ENCODE measurements around the gene MEF2C. TPM values are rescaled to one million over a fixed set of nuclear protein-coding genes. Genes with fewer than 3 reads are reported as not detected.

The MEF2C gene
- total RNA-seq (under 1 TPM; 0.31 to 0.85 TPM), polyA plus RNA-seq (not detected)

DNA sequence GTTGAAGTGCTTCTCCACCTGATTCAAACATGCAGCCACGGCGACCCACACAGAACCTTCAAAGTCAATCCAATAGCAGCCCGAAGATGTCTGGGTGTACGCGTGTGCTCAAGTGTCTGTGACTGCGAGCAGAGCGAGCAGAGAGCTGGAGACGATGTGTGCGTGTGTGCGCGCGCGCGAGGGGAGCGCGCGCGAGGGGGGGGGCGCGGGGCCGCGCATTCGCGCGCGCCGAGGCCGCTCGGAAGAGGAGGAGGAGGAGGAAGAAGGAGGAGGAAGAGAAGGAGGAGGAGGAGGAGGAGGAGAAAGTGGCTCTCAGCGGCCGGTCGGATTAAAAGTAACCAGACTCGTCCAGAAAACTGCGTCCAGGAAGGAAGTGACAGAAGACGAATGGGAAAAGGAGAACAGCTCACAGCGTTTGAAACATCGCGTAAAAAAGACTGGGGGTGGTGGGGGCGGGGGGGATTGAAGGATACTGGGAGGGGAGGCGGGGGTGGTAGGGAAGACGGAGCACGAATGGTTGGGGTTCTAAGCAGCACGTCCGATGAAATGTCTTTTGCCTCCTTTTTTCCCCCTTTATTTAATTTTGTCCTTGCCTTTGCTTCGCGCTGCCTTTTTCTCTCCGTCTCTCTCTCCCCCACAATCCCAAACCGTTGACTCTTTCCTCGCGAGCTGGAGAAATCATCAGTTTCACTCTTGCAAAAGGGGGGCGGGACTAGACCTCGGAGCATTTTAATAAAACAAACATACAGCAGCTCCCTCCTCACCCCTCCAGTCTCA lies at the start of gene MEF2C:
Gene MEF2C, minus strand, starts transcription at position 126 of the 777 bp plus-strand sequence. CDS start 59,396 bp downstream, outside the sequence.
- peak within 1 kb of the TSS; percentile 74 to 91 (median 81) for H3K4me3 Mint-ChIP-seq
- peak within 1 kb of the TSS in 1 of 8 donors; percentile 57 for H3K27ac Mint-ChIP-seq
- H3K36me3 Mint-ChIP-seq, result no peaks in the 10 kb centered on the region
- DNase-seq, result no peak
- Histone ChIP-seq H3K9me3 (ENCODE audit: low read length) (no peaks in the 10 kb centered on the region), H3K27me3 (ENCODE audit: insufficient read depth, low read length, poor library complexity, severe bottlenecking) (no peaks in the 10 kb centered on the region), H3K27ac (ENCODE audit: low read depth, low read length) (peak within 1 kb of the TSS; percentile 57), H3K36me3 (ENCODE audit: insufficient read depth, low read length) (no peaks in the 10 kb centered on the region), H3K4me3 (ENCODE audit: low read length) (peak within 1 kb of the TSS; percentile 23), H3K4me1 (ENCODE audit: insufficient read depth, low read length) (no peaks in the 10 kb centered on the region)
- H3K4me1 Mint-ChIP-seq, result peaks cover 16 to 25% (median 25%) of the 10 kb centered on the region in 3 donors
- ChIA-PET POLR2A (no interaction called here), CTCF (no interaction called here)
- H3K27me3 Mint-ChIP-seq, result peaks cover 15 to 60% of the 10 kb centered on the region in 2 donors
- H3K9me3 Mint-ChIP-seq, result peaks cover 0 to 2% (median 0%) of the 10 kb centered on the region in 5 donors

- H3K4me1 ChIP-seq (ENCODE audit: insufficient read depth, low read length), result no peaks in the 10 kb centered on the region
- Mint-ChIP-seq H3K4me3 (no peak overlapping the region), H3K27ac (no peak overlapping the region), H3K4me1 (no peaks in the 10 kb centered on the region), H3K9me3 (no peaks in the 10 kb centered on the region), H3K36me3 (no peaks in the 10 kb centered on the region), H3K27me3 (no peaks in the 10 kb centered on the region)
- ChIA-PET POLR2A (no interaction called here), CTCF (no interaction called here)
- no peaks in the 10 kb centered on the region for H3K27me3 ChIP-seq (ENCODE audit: insufficient read depth, low read length, poor library complexity, severe bottlenecking)
- H3K4me3 ChIP-seq (ENCODE audit: low read length), result no peak overlapping the region
- no peak overlapping the region for H3K27ac ChIP-seq (ENCODE audit: low read depth, low read length)
- no peak for DNase-seq
- no peaks in the 10 kb centered on the region for H3K36me3 ChIP-seq (ENCODE audit: insufficient read depth, low read length)
- no peaks in the 10 kb centered on the region for H3K9me3 ChIP-seq (ENCODE audit: low read length)
Measured at GRCh38 chr5:88932541-88932940, 49.6 kb upstream of the MEF2C start.

- DNase-seq, result no peak
- Mint-ChIP-seq H3K9me3 (no peaks in the 10 kb centered on the region), H3K36me3 (no peaks in the 10 kb centered on the region), H3K4me1 (no peaks in the 10 kb centered on the region), H3K27me3 (no peaks in the 10 kb centered on the region), H3K4me3 (no peak overlapping the region), H3K27ac (no peak overlapping the region)
- ChIA-PET POLR2A (no interaction called here), CTCF (no interaction called here)
- no peak overlapping the region for H3K27ac ChIP-seq (ENCODE audit: low read depth, low read length)
- H3K27me3 ChIP-seq (ENCODE audit: insufficient read depth, low read length, poor library complexity, severe bottlenecking), result no peaks in the 10 kb centered on the region
- no peaks in the 10 kb centered on the region for H3K36me3 ChIP-seq (ENCODE audit: insufficient read depth, low read length)
- H3K4me3 ChIP-seq (ENCODE audit: low read length), result no peak overlapping the region
- no peaks in the 10 kb centered on the region for H3K9me3 ChIP-seq (ENCODE audit: low read length)
- H3K4me1 ChIP-seq (ENCODE audit: insufficient read depth, low read length), result no peaks in the 10 kb centered on the region
Measured at GRCh38 chr5:88930335-88930734, 47.4 kb upstream of the MEF2C start.

DNA sequence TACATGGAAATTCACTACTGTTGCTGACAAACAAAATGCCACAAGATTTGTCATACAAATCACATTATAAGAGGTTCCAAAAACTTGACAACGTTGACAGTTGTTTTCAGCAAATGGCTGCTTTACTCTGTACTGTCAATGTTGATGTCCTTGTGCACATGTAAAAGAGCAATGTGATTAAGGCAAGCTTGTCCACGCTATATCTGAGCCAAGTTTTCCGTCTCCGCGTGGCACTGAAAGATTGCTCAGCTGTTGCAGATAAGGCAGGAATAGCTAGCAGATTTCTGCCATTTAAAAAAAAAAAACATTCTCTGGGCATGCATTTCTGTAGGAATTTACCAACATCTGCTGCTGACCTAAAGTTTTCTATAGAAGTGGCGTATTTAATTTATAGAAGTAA lies 46.4 kb upstream of the MEF2C start:
- ChIA-PET CTCF (no interaction called here), POLR2A (no interaction called here)
- Mint-ChIP-seq H3K27ac (no peak overlapping the region), H3K27me3 (no peaks in the 10 kb centered on the region), H3K4me1 (no peaks in the 10 kb centered on the region), H3K9me3 (peaks cover 0 to under 1% (median 0%) of the 10 kb centered on the region in 5 donors), H3K36me3 (no peaks in the 10 kb centered on the region), H3K4me3 (no peak overlapping the region)
- no peak for DNase-seq
- H3K9me3 ChIP-seq (ENCODE audit: low read length), result no peaks in the 10 kb centered on the region
- H3K4me1 ChIP-seq (ENCODE audit: insufficient read depth, low read length), result no peaks in the 10 kb centered on the region
- no peaks in the 10 kb centered on the region for H3K36me3 ChIP-seq (ENCODE audit: insufficient read depth, low read length)
- no peak overlapping the region for H3K4me3 ChIP-seq (ENCODE audit: low read length)
- H3K27ac ChIP-seq (ENCODE audit: low read depth, low read length), result no peak overlapping the region
- no peaks in the 10 kb centered on the region for H3K27me3 ChIP-seq (ENCODE audit: insufficient read depth, low read length, poor library complexity, severe bottlenecking)

DNA sequence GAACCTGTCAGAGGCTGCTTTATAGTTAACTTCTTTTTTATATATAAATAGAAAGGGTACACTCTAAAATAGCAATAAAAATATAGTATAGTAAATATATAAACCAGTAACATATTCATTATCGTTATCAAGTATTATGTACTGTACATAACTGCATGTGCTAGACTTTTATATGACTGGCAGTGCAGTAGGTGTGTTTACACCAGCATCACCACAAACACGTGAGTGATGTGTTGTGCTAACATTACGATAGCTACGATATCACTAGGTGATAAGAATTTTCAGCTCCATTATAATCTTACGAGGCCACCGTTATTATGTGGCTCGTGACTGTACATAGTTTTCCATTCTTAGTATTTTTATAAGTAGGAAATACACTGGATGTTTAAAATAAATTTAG lies 43.8 kb upstream of the MEF2C start:
- H3K4me1 Mint-ChIP-seq, result no peaks in the 10 kb centered on the region
- CTCF ChIA-PET, result interaction anchor here (1.0 kb wide), 1 partner anchor 165 kb away, joined by 3 read pairs; no protein-coding TSS in a partner anchor
- Histone ChIP-seq H3K36me3 (ENCODE audit: insufficient read depth, low read length) (no peaks in the 10 kb centered on the region), H3K27ac (ENCODE audit: low read depth, low read length) (no peak overlapping the region), H3K27me3 (ENCODE audit: insufficient read depth, low read length, poor library complexity, severe bottlenecking) (no peaks in the 10 kb centered on the region), H3K4me3 (ENCODE audit: low read length) (no peak overlapping the region), H3K9me3 (ENCODE audit: low read length) (no peaks in the 10 kb centered on the region), H3K4me1 (ENCODE audit: insufficient read depth, low read length) (no peaks in the 10 kb centered on the region)
- H3K27ac Mint-ChIP-seq, result no peak overlapping the region
- DNase-seq, result no peak
- no peaks in the 10 kb centered on the region for H3K27me3 Mint-ChIP-seq
- no peak overlapping the region for H3K4me3 Mint-ChIP-seq
- POLR2A ChIA-PET, result no interaction called here
- no peaks in the 10 kb centered on the region for H3K36me3 Mint-ChIP-seq
- H3K9me3 Mint-ChIP-seq, result peaks cover 0 to 3% (median 0%) of the 10 kb centered on the region in 5 donors

- no peak for DNase-seq
- Mint-ChIP-seq H3K4me3 (no peak overlapping the region), H3K27ac (no peak overlapping the region), H3K27me3 (no peaks in the 10 kb centered on the region), H3K9me3 (peaks cover 0 to 3% (median 0%) of the 10 kb centered on the region in 5 donors), H3K36me3 (no peaks in the 10 kb centered on the region), H3K4me1 (no peaks in the 10 kb centered on the region)
- no peaks in the 10 kb centered on the region for H3K9me3 ChIP-seq (ENCODE audit: low read length)
- H3K4me3 ChIP-seq (ENCODE audit: low read length), result no peak overlapping the region
- H3K27ac ChIP-seq (ENCODE audit: low read depth, low read length), result no peak overlapping the region
- no peaks in the 10 kb centered on the region for H3K27me3 ChIP-seq (ENCODE audit: insufficient read depth, low read length, poor library complexity, severe bottlenecking)
- no peaks in the 10 kb centered on the region for H3K4me1 ChIP-seq (ENCODE audit: insufficient read depth, low read length)
- CTCF ChIA-PET, result no interaction called here
- POLR2A ChIA-PET, result no interaction called here
- no peaks in the 10 kb centered on the region for H3K36me3 ChIP-seq (ENCODE audit: insufficient read depth, low read length)
Measured at GRCh38 chr5:88925692-88926490, 42.9 kb upstream of the MEF2C start.

DNA sequence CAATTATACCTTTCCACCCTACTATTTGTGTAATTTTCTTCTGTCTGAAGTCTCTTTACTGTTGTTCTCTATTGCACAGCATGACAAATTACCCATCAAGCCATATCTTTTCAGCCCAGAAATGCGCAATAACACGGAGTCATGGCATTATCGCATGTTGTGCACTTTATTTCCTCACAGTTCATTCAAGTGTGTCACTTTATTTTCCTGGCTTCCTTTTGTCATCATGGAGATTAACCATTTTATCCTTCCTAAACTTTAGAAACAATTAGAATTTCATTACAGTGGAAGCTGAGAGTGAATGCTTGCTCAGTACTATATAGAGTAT lies 41.3 kb upstream of the MEF2C start:
- Mint-ChIP-seq H3K27ac (no peak overlapping the region), H3K9me3 (peaks cover 0 to 3% (median 2%) of the 10 kb centered on the region in 5 donors), H3K4me3 (no peak overlapping the region), H3K36me3 (no peaks in the 10 kb centered on the region), H3K4me1 (no peaks in the 10 kb centered on the region), H3K27me3 (peaks cover 0 to 3% of the 10 kb centered on the region in 2 donors)
- Histone ChIP-seq H3K36me3 (ENCODE audit: insufficient read depth, low read length) (no peaks in the 10 kb centered on the region), H3K27ac (ENCODE audit: low read depth, low read length) (no peak overlapping the region), H3K9me3 (ENCODE audit: low read length) (no peaks in the 10 kb centered on the region), H3K27me3 (ENCODE audit: insufficient read depth, low read length, poor library complexity, severe bottlenecking) (no peaks in the 10 kb centered on the region), H3K4me3 (ENCODE audit: low read length) (no peak overlapping the region), H3K4me1 (ENCODE audit: insufficient read depth, low read length) (no peaks in the 10 kb centered on the region)
- DNase-seq, result no peak
- ChIA-PET CTCF (no interaction called here), POLR2A (no interaction called here)

GRCh38 chr5:88923623-88924329 lies 40.8 kb upstream of the MEF2C start:
- ChIA-PET POLR2A (no interaction called here), CTCF (no interaction called here)
- Histone ChIP-seq H3K36me3 (ENCODE audit: insufficient read depth, low read length) (no peaks in the 10 kb centered on the region), H3K27ac (ENCODE audit: low read depth, low read length) (no peak overlapping the region), H3K9me3 (ENCODE audit: low read length) (no peaks in the 10 kb centered on the region), H3K27me3 (ENCODE audit: insufficient read depth, low read length, poor library complexity, severe bottlenecking) (no peaks in the 10 kb centered on the region), H3K4me3 (ENCODE audit: low read length) (no peak overlapping the region), H3K4me1 (ENCODE audit: insufficient read depth, low read length) (no peaks in the 10 kb centered on the region)
- DNase-seq, result no peak
- H3K4me3 Mint-ChIP-seq, result no peak overlapping the region
- H3K27me3 Mint-ChIP-seq, result peaks cover 0 to 3% of the 10 kb centered on the region in 2 donors
- no peaks in the 10 kb centered on the region for H3K36me3 Mint-ChIP-seq
- H3K9me3 Mint-ChIP-seq, result peaks cover 0 to 3% (median 2%) of the 10 kb centered on the region in 5 donors
- H3K4me1 Mint-ChIP-seq, result no peaks in the 10 kb centered on the region
- H3K27ac Mint-ChIP-seq, result no peak overlapping the region
